Fibroblast of the conjunctiva (primary cell): ENCODE measurements around the gene TRAPPC2.
A peak's percentile ranks its signal among the peaks of the same experiment; 100 is the strongest.
"Not testable (repeated sequence)": the region's sequence is repeated elsewhere in the genome, so short reads cannot be mapped to it uniquely, and the experiment has no call there.

Experiments
- DNase-seq: peaks from one replicate; pipeline ENCODE4 v3.0.0-alpha.2; 2010; ENCODE audit warnings: low read depth

The TRAPPC2 gene

DNA sequence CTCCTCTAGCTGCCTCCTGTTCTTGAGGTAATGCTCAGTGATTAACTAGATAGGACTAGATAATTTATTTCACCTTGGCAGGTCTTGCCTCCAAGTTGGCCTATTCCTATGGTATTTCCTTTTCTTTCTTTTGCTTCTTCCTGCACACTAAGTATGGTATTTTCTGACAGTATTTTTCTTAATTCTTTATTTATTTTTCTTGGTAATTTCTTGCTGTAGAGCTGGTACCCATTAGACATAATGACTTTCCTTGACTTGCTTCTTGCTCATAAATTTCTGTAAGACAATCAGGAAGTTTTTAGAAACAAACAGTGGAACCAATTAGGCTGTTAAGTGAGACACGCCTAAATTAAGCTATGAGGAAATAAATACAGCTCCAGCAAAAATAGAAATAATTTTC, 36.0 kb downstream of the TRAPPC2 start:
- DNase-seq: no peak

- DNase-seq: no peak
Measured at GRCh38 chrX:13697976-13698375, 36.4 kb downstream of the TRAPPC2 start.

- DNase-seq: no peak
Measured at GRCh38 chrX:13697455-13697854, 37.0 kb downstream of the TRAPPC2 start.

DNA sequence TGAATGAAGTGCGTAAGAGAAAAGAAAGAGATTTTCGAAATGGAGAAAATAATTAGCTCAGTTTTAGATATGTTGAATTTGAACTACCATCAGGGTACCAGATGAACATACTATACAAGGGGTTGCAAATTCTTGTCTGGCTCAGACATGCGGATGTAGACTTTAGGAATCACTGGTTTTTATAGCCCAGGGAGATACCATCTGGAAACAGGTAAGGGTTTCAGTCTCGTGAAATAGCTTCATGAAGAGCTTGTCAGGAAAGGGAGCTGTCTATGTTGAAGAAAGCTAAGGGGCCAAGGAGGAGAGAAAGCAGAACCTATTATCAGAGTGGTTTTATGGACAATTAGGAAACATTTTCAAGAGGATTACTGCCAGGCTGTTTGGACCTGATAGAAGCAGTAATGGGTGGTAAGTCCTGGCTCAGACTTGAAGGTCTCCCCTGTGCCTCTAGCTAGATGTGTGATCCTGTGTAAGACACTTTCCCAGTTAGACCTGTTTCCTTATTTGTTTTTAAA, 38.8 kb downstream of the TRAPPC2 start:
- no peak for DNase-seq

GRCh38 chrX:13694983-13695382, 39.4 kb downstream of the TRAPPC2 start:
- no peak for DNase-seq

- no peak for DNase-seq
Measured at GRCh38 chrX:13694359-13694758, 40.1 kb downstream of the TRAPPC2 start.

DNA sequence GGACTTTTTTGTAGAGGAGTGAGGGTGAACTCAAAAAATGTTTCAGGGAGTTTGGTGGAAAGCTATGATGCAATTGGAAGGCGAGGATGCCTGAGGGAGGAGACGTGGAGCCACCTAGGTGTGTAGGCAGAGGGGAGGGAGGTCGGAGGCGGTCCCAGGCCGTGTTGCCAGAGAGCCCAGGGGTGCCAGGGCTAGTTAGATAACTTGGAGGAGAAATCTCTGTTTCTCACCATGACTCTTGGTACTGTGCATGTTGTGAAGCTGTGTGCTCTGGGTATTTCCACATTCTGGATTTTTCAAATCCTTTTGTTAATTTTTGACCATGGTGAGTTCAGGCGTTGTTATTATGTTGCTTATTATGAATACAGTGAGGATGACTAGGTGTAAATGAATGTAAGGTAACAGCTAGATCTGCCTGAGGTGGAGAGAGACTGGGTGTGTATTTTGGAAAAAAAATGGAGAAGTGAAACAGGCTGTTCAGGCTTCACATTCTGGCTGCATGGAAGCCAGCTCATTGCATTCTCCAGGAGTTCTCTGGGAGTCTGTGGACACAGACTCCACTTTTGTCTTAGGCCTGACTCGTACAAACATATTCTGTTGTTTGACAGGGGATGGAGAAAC, 41.0 kb downstream of the TRAPPC2 start:
- DNase-seq: no peak

- no peak for DNase-seq
Measured at GRCh38 chrX:13692771-13693231, 41.6 kb downstream of the TRAPPC2 start.

DNA sequence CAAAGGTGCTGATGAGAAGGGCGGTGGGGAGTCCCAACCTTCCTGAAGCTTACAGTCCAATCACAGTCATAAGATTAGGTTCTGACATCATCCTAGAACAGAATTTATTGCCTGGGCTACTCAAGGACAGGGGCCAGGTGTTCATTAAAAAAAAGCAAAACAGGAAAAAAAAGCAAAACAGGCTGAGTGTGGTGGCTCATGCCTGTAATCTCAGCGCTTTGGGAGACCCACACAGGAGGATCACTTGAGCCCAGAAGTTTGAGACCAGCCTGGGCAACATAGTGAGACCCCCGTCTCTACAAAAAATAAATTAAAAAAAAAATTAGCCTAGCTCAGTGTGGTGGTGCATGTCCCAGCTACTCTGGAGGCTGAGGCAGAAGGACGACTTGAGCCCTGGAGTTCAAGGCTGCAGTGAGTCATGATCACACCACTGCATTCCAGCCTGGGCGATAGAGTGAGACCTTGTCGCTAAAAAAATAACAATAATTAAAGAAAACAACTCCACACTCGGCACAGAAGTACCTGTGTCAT, 42.5 kb downstream of the TRAPPC2 start:
- DNase-seq: no peak

DNA sequence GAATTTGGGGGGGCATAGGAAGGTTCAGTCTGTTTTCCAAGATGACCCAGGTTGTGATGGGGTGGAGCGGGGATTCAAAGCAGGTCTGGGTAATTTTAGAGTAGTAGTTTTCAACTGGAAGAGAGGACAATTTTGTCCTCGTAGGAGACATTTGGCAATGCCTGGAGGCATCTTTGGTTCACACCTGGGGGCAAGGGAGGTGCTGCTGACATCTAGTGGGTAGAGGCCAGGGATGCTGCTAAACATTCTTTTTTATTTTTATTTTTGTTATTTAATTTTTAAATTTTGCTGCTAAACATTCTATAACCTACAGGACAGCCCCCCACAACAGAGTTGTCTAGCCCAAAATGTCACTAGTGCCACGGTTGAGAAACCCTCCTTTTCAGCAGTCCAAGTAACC, 43.6 kb downstream of the TRAPPC2 start:
- no peak for DNase-seq

DNA sequence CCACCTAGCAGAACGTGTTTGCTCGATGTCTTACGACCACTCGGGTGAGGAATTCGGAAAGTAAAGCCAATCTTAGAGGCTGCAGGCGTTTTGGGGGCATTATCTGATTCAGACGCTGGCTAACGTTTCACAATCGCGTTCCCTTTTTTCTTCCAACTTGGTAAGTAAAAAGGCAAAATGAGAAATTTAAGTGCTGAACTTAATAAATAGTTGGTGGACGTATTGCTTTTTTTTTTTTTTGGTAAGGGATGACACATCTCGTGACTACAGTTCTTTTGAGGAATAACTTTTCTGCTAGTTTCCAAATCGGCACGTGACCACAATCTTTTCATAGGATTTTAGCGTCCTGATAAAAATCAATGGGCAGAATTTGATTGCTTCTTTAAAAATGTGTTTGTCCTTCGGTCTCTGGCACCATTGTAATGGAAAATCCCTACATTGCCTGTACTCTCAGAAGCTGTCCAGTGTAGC, 44.6 kb downstream of the TRAPPC2 start:
- DNase-seq: no peak

DNA sequence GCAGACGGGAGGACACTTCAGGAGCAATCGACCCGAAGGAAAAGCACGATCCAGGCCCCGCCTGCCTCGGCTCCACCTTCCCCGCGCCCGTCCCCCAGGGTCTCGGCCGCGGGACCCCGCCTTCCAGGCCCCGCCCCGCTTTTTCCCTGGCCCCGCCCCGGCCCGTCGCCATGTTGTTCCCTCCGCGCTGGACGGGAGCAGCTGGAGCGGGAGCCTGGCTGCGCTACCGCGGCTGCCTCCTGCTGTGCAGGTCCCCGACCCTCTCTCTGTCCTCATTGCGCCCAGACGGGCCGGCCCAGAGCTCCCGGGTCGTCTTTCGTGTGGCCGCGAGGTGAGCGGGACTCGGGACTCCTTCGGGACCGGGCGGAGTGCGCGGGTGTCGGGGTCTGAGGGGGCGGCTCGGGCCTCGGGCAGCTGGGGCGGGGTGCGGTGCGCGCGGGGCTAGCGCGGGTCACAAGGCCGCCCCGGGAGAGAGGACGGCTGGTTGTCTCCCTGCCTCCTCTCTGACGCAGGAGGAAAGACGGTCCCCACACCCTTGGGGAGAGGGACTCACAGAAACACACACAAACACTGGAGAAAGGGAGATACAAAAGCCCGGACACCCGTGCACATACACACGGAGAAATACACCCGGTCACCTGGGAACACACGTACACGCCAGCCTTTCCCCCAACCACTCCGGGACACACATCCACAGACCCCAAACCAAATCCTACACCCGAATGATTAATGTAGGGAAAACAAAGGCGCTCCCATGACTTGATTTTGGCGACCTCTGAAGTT, 45.3 kb downstream of the TRAPPC2 start, which contains the start of gene RAB9A:
RAB9A (plus strand) TSS at position 171 of the 783 bp plus-strand sequence. CDS start 19,619 bp downstream, outside the sequence.
- peak; percentile 41 for DNase-seq

DNA sequence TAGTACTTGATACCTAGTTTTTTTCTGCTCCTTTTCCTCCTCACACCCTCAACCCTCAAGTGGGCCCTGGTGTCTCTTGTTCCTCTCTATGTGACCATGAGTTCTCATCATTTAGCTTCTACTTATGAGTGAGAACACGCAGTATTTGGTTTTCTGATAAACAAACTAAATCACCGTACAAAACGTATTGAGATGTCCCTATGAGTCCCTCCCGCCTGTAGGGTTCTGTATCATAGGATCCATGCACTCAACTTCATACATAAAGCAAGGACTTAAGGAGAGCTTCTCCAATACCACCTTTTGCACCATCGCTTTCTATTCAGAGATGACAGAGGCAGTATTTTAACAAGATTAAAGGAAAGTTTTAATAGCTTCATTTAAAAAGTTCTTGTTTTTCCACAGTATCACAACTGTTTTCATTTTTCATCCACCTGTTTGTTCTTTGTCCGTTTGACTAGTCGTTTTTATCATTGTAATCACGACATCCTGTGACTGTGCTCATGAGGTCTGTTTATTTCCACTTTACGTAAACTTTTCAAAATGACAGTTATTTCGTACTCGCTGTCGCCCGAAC, 45.9 kb downstream of the TRAPPC2 start:
- no peak for DNase-seq

GRCh38 chrX:13687203-13687602, 47.2 kb downstream of the TRAPPC2 start:
- no peak for DNase-seq

DNA sequence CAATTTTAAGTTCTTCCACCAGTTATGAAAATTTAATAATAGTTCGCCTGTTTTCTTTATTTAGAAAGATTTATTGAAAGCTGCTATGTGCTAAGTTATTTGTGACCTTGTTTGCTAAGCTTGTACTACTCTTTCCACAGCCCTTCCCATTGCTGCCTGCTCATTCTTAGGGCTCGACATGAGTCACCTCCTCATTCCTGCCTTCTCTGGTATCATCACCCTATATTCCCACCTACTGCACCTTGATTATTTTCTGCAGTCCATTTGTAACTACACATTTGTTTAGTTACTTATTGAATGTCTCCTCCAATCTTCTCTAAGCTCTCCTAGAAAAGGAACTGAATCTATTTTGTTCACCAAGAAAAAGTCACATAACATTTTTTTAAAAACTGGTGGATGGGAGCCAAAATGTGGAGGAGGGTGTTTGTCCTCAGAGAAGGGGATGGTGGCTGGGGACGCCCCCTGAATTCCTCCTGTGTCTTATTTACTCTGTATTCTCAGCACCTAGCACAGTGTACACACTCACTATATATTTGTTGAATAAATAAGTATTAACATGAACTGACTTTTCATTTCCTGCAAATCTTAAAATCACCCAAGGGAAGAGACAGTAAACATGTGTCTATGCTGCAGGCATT, 49.2 kb downstream of the TRAPPC2 start:
- DNase-seq: no peak

DNA sequence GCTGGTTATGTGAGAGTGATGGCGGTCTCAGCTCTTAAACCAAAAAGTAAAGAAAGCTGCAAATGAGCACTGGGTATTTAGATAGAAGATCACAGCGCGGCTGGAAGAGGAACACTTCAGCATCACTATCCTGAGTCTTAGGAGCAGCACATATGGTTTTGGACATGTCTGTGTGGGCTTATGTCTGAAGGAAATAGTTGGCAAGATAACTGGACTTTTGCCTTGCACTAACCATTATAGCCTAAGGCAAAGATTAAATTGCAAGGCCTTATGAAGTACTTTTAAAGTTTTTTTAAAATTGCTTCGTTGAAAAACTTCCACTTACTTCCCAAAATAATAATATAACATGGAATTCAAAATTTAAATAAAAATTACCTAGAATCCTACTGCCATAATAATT, 50.1 kb downstream of the TRAPPC2 start:
- DNase-seq: peak; percentile 40

- no peak for DNase-seq
Measured at GRCh38 chrX:13681595-13681994, 52.8 kb downstream of the TRAPPC2 start.

- DNase-seq: not testable (repeated sequence)
Measured at GRCh38 chrX:13679700-13680099, 54.7 kb downstream of the TRAPPC2 start.

- no peak for DNase-seq
Measured at GRCh38 chrX:13676885-13677284, 57.5 kb downstream of the TRAPPC2 start.

DNA sequence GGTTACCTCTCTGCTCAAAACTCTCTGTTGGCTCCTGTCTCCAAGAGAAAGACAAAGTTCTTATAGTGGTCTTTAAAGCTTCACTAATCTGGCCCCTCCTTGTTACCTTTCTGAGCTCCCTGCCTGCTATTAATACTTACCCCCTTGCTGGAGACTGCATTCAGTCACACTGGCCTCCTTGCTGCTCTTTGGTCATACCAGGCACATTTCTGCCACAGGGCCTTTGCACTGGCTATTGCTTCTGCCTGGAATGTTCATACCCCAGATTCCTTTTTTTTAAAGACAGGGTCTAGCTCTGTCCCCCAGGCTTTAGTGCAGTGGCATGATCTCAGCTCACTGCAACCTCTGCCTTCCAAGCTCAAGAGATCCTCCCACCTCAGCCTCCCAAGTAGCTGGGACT, 61.4 kb downstream of the TRAPPC2 start:
- DNase-seq: no peak

DNA sequence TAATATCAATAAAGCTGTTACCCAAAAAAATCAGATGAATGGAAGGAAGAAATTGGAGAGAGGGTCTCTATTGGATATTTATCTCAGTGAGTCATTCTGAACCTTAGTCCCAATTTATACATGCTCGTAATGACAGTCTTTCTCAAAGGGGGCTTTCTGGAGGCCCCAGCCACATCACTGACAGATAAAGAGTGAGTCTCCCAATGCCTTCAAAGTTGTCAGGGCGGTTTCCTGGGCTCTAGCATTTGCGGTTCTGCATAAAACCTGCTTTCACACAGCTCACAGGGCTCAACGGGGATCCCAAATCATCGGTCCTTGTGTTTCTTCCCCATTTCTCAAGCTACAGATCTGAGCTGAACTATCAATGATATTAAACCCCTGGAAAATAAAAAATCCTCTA, 64.2 kb downstream of the TRAPPC2 start:
- no peak for DNase-seq

DNA sequence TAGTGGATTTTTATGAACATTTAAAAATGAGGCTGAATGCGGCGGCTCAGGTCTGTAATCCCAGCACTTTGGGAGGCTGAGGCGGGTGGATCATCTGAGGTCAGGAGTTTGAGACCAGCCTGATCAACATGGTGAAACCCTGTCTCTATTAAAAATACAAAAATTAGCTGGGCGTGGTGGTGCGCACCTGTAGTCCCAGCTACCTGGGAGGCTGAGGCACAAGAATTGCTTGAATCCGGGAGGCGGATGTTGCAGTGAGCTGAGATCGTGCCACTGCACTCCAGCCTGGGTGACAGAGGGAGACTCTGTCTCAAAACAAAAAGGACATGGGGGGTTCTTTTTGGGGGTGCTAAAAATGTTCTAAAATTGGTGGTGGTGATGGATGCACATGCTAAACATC, 64.7 kb downstream of the TRAPPC2 start:
- not testable (repeated sequence) for DNase-seq
